ENCODE data around the gene NRF1.
"Not testable (repeated sequence)": the region's sequence is repeated elsewhere in the genome, so short reads cannot be mapped to it uniquely, and the experiment has no call there.

NRF1 gene

GRCh38 chr7:129607471-129608120 is 3.9 kb upstream of the NRF1 start:
- peak; percentile 15 for DNase-seq

- no peak for DNase-seq
Measured at GRCh38 chr7:129609666-129610065, 1.9 kb upstream of the NRF1 start.

GRCh38 chr7:129610709-129611245 is 743 bp upstream of the NRF1 start:
- no peak for DNase-seq

- DNase-seq = peak; percentile 22
Measured at GRCh38 chr7:129612112-129613015, 844 bp downstream of the NRF1 start.

GRCh38 chr7:129613016-129613337 is 1.5 kb downstream of the NRF1 start:
- DNase-seq = no peak

- DNase-seq = no peak
Measured at GRCh38 chr7:129615018-129615417, 3.5 kb downstream of the NRF1 start.

- DNase-seq = no peak
Measured at GRCh38 chr7:129616530-129616929, 5.0 kb downstream of the NRF1 start.

GRCh38 chr7:129617178-129617577 is 5.7 kb downstream of the NRF1 start:
- DNase-seq = no peak

GRCh38 chr7:129617652-129618051 is 6.1 kb downstream of the NRF1 start:
- DNase-seq = no peak

- DNase-seq = no peak
Measured at GRCh38 chr7:129626896-129627295, 15.4 kb downstream of the NRF1 start.

- no peak for DNase-seq
Measured at GRCh38 chr7:129630341-129630740, 18.8 kb downstream of the NRF1 start.

GRCh38 chr7:129634361-129635034 is 23.0 kb downstream of the NRF1 start:
- no peak for DNase-seq

GRCh38 chr7:129635300-129636029 is 23.9 kb downstream of the NRF1 start:
- DNase-seq = peak; percentile 32

- not testable (repeated sequence) for DNase-seq
Measured at GRCh38 chr7:129636030-129636550, 24.6 kb downstream of the NRF1 start.

- no peak for DNase-seq
Measured at GRCh38 chr7:129636641-129637040, 25.1 kb downstream of the NRF1 start.

- DNase-seq = no peak
Measured at GRCh38 chr7:129640400-129640799, 28.9 kb downstream of the NRF1 start.

GRCh38 chr7:129642871-129643549 is 31.5 kb downstream of the NRF1 start:
- no peak for DNase-seq

GRCh38 chr7:129643550-129644170 is 32.1 kb downstream of the NRF1 start:
- DNase-seq = no peak

GRCh38 chr7:129644634-129645230 is 33.2 kb downstream of the NRF1 start:
- DNase-seq = no peak

- no peak for DNase-seq
Measured at GRCh38 chr7:129646369-129647021, 35.0 kb downstream of the NRF1 start.
